ENCODE measurements around the gene JAK3.

DNA sequence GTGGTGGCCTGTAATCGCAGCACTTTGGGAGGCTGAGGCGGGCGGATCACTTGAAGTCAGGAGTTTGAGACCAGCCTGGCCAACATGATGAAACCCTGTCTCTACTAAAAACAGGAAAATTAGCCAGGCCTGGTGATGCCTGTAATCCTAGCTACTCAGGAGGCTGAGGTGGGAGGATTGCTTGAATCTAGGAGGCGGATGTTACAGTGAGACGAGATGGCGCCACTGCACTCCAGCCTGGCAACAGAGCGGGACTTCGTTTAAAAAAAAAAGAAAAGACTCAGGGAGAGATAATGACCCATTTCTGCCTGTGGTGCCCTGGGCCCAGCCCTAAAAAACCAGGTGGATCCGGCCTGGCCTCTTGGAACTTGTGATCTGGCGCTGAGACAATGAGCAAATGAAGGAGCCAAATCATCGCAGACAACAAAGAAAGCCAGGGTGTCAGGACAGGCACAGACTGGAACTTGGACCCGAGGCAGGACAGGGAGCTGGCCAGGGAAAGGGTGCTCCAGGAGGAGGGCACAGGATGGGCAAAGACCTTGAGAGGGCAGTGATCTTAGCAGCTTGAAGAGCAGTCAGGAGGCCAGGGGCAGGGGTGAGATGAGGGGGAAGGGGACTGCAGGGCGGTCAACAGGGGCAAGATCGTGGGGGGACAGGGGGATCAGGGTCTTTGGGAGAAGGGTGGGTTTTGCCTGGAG lies 962 bp upstream of the JAK3 start:
- TF ChIP-seq TAF1 (IDR thresholded peaks at IDR 0.05; ENCODE audit: borderline replicate concordance, insufficient read depth, low read length), result no peak
- TF ChIP-seq, protein P1, sequence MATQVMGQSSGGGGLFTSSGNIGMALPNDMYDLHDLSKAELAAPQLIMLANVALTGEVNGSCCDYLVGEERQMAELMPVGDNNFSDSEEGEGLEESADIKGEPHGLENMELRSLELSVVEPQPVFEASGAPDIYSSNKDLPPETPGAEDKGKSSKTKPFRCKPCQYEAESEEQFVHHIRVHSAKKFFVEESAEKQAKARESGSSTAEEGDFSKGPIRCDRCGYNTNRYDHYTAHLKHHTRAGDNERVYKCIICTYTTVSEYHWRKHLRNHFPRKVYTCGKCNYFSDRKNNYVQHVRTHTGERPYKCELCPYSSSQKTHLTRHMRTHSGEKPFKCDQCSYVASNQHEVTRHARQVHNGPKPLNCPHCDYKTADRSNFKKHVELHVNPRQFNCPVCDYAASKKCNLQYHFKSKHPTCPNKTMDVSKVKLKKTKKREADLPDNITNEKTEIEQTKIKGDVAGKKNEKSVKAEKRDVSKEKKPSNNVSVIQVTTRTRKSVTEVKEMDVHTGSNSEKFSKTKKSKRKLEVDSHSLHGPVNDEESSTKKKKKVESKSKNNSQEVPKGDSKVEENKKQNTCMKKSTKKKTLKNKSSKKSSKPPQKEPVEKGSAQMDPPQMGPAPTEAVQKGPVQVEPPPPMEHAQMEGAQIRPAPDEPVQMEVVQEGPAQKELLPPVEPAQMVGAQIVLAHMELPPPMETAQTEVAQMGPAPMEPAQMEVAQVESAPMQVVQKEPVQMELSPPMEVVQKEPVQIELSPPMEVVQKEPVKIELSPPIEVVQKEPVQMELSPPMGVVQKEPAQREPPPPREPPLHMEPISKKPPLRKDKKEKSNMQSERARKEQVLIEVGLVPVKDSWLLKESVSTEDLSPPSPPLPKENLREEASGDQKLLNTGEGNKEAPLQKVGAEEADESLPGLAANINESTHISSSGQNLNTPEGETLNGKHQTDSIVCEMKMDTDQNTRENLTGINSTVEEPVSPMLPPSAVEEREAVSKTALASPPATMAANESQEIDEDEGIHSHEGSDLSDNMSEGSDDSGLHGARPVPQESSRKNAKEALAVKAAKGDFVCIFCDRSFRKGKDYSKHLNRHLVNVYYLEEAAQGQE (IDR thresholded peaks at IDR 0.05; ENCODE audit: insufficient read depth in 1 of 2, low read depth in 2 of 2, low read length in 2 of 2), result no peak
- no peak for TF ChIP-seq POLR2AphosphoS5 (IDR thresholded peaks at IDR 0.05; ENCODE audit: low read depth, low read length)
- TF ChIP-seq SIN3A (IDR thresholded peaks at IDR 0.05; ENCODE audit: borderline replicate concordance, insufficient read depth, low read length), result no peak
- no peak for TF ChIP-seq FOXP2 (optimal IDR thresholded peaks at IDR 0.05; ENCODE audit: borderline replicate concordance, extremely low read depth, extremely low read length, insufficient read depth)

Data from PFSK-1 (cell line).